Smooth muscle cell (in vitro differentiated cells): ENCODE results near the gene AHI1. TPM values are rescaled to one million over a fixed set of nuclear protein-coding genes. Genes with fewer than 3 reads are reported as not detected.

ENCODE experiments used
- DNase-seq: peaks from one replicate; lab custom pipeline; 2025; ENCODE audit not compliant: unreplicated experiment; lab: John Stamatoyannopoulos, UW
- H2AFZ ChIP-seq: fragments of 200-600 bp; sonication (generic); 2 replicates; pipeline ENCODE4 v1.6.0; 2016; ENCODE audit warnings: antibody characterized with exemption, low read depth, mild to moderate bottlenecking
- H3F3A ChIP-seq: fragments of 200-600 bp; sonication (generic); 2 replicates; pipeline ENCODE4 v1.6.0; 2017; ENCODE audit warnings: antibody characterized with exemption, low read depth
- H3K27ac ChIP-seq: fragments of 200-600 bp; sonication (generic); 2 replicates; pipeline ENCODE4 v1.5.1; 2016; ENCODE audit warnings: low read depth, mild to moderate bottlenecking
- H3K27me3 ChIP-seq: fragments of 200-600 bp; sonication (generic); 2 replicates; pipeline ENCODE4 v1.6.1; 2016; ENCODE audit warnings: low read depth, mild to moderate bottlenecking
- H3K36me3 ChIP-seq: fragments of 200-600 bp; sonication (generic); 2 replicates; pipeline ENCODE4 v1.5.1; 2016; ENCODE audit warnings: low read depth
- H3K4me1 ChIP-seq: fragments of 200-600 bp; sonication (generic); 2 replicates; pipeline ENCODE4 v1.5.1; 2016; ENCODE audit warnings: low read depth
- H3K4me2 ChIP-seq: fragments of 200-600 bp; sonication (generic); 2 replicates; pipeline ENCODE4 v1.6.0; 2016; ENCODE audit warnings: mild to moderate bottlenecking
- H3K4me3 ChIP-seq: fragments of 200-600 bp; sonication (generic); 2 replicates; pipeline ENCODE4 v1.5.1; 2016; ENCODE audit warnings: mild to moderate bottlenecking
- H3K79me2 ChIP-seq: fragments of 200-600 bp; sonication (generic); 2 replicates; pipeline ENCODE4 v1.6.0; 2016; ENCODE audit warnings: low read depth, mild to moderate bottlenecking
- H3K9ac ChIP-seq: fragments of 200-600 bp; sonication (generic); 2 replicates; pipeline ENCODE4 v1.6.0; 2016; ENCODE audit warnings: low read depth
- H3K9me3 ChIP-seq: fragments of 200-600 bp; sonication (generic); replicated peaks from 2 replicates; pipeline ENCODE4 v1.5.1; 2016; ENCODE audit warnings: low read depth
- H4K20me1 ChIP-seq: fragments of 200-600 bp; sonication (generic); 2 replicates; pipeline ENCODE4 v1.6.0; 2016; ENCODE audit warnings: low read depth
- WGBS: methylation state at CpG from one replicate; pipeline ENCODE4 v1.1.7; 2016; ENCODE audit warnings: low lambda C conversion rate; 5-methylcytosine and 5-hydroxymethylcytosine counted together
- polyA plus RNA-seq: library from polyadenylated mRNA; unstranded; fragments of >200 nt; fragmentation: Nextera tagmentation; extraction: Ambion mirVana; gene quantifications from 2 replicates; pipeline ENCODE4 v1.2.1, GENCODE V29; 2016
- total RNA-seq: library from RNA; depleted of rRNA; stranded (reverse); fragments of >200 nt; gene quantifications from 2 replicates; pipeline ENCODE4 v1.2.3, GENCODE V29; 2014
- TF ChIP-seq, protein P1 (sequence below): fragments of 200-600 bp; sonication (generic); IDR thresholded peaks from 2 replicates; pipeline ENCODE4 v1.5.1; 2017; ENCODE audit warnings: borderline replicate concordance, mild to moderate bottlenecking, antibody characterized with exemption; ENCODE audit not compliant: insufficient read depth, poor library complexity, severe bottlenecking

AHI1 gene
- total and polyA plus RNA-seq, 2 experiments from 2014 or later = 16.0 to 18.8 TPM

DNA sequence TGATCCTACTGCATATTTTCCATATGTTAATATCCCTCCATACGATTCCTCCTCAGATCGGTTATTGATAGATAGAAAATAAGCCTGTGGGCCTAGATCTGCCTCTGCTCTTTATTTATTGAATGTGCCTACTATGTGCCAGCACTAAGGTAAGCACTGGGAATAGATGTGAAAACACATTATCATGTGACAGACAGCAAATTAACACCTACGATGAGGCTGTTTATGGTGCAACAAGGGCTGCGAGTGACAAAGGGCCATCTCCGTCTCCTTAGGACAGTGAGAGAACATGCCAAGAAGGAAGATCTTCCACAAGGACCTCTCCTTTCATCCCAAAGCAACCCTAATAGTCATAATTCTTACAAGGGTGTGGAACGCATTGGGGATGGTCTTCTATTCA, 225.9 kb downstream of the AHI1 start:
- no peak for DNase-seq
- no peak overlapping the region for H3K27ac ChIP-seq
- no peak overlapping the region for H3K4me3 ChIP-seq
- no peaks in the 10 kb centered on the region for H3K36me3 ChIP-seq
- no peaks in the 10 kb centered on the region for H4K20me1 ChIP-seq
- H3K4me2 ChIP-seq = no peak overlapping the region
- H2AFZ ChIP-seq = no peak overlapping the region
- no peaks in the 10 kb centered on the region for H3K79me2 ChIP-seq
- no peaks in the 10 kb centered on the region for H3K9me3 ChIP-seq
- H3F3A ChIP-seq = no peaks in the 10 kb centered on the region
- peaks cover 10% of the 10 kb centered on the region for H3K27me3 ChIP-seq
- H3K9ac ChIP-seq = no peak overlapping the region
- 77% methylated on average over 6 of the region's 6 CpGs for WGBS
- TF ChIP-seq, protein P1, sequence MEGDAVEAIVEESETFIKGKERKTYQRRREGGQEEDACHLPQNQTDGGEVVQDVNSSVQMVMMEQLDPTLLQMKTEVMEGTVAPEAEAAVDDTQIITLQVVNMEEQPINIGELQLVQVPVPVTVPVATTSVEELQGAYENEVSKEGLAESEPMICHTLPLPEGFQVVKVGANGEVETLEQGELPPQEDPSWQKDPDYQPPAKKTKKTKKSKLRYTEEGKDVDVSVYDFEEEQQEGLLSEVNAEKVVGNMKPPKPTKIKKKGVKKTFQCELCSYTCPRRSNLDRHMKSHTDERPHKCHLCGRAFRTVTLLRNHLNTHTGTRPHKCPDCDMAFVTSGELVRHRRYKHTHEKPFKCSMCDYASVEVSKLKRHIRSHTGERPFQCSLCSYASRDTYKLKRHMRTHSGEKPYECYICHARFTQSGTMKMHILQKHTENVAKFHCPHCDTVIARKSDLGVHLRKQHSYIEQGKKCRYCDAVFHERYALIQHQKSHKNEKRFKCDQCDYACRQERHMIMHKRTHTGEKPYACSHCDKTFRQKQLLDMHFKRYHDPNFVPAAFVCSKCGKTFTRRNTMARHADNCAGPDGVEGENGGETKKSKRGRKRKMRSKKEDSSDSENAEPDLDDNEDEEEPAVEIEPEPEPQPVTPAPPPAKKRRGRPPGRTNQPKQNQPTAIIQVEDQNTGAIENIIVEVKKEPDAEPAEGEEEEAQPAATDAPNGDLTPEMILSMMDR = no peak
- H3K4me1 ChIP-seq = no peaks in the 10 kb centered on the region

DNA sequence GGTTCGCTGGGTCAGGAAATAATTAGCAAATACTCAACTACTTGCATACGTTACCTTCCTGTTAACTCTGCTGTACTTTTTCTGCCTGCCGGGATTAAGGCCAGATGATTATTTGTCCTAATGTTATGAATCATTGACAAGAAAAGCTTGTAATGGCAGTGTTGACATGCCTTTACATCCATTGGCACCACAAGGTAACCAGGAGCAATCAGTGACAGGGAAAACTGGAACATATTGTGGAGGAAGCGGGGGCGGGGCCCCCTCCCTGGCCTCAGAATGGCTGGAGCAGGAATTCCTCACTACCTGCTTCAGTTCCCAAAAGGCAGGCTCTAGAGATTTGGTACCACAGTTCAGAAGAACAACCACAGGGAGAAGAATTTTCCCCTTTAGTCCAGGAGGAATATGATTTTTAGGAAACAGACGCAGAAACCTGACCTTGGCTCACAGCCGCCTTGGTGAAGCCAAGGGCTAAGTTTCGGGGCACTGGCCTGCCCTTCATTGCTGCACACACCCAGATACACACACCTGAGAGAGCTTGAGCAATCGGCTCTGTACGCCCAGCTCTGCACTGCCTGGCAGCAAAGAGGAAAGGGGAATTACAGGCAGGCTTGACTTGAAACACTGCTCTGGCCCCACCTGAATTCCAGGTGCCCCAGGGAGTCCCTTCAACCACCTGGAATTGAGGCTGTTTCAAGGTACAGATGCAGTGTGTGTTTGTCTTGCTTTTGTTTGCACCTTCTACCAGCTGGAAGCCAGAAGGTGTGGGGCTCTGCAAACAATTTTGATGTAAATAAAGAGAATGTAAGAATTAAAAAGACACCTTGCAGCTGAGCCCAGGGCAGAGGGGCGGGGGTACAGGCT, 226.6 kb downstream of the AHI1 start:
- Histone ChIP-seq H3K27me3 (peaks cover 10% of the 10 kb centered on the region), H2AFZ (no peak overlapping the region), H3K36me3 (no peaks in the 10 kb centered on the region), H3K4me3 (no peak overlapping the region), H3K9me3 (no peaks in the 10 kb centered on the region), H3F3A (no peaks in the 10 kb centered on the region), H3K4me2 (no peak overlapping the region), H3K27ac (no peak overlapping the region), H3K4me1 (no peaks in the 10 kb centered on the region), H3K9ac (no peak overlapping the region), H3K79me2 (no peaks in the 10 kb centered on the region), H4K20me1 (no peaks in the 10 kb centered on the region)
- DNase-seq = no peak
- TF ChIP-seq, protein P1 = no peak
- 51% methylated on average over 11 of the region's 11 CpGs for WGBS

- WGBS = 42% methylated on average over 1 of the region's 1 CpG
Measured at GRCh38 chr6:135269481-135269891, 228.1 kb downstream of the AHI1 start.

More at GRCh38 chr6:135269481-135269891, 228.1 kb downstream of the AHI1 start:
- Histone ChIP-seq H3K79me2 (no peaks in the 10 kb centered on the region), H3K9ac (no peak overlapping the region), H2AFZ (no peak overlapping the region), H3K4me2 (no peak overlapping the region), H3K36me3 (no peaks in the 10 kb centered on the region), H3K9me3 (no peaks in the 10 kb centered on the region), H3K27me3 (peaks cover 10% of the 10 kb centered on the region), H4K20me1 (no peaks in the 10 kb centered on the region), H3K4me3 (no peak overlapping the region), H3K27ac (no peak overlapping the region), H3F3A (no peaks in the 10 kb centered on the region), H3K4me1 (no peaks in the 10 kb centered on the region)
- TF ChIP-seq, protein P1 = no peak
- no peak for DNase-seq
